Endothelial cell of umbilical vein (primary cell): ENCODE results near the gene HSBP1. TPM values are rescaled to one million over a fixed set of nuclear protein-coding genes. Genes with fewer than 3 reads are reported as not detected.

Experiments
- BruUV-seq: library from RNA; stranded (reverse); fragments of 400-500 nt; replicated peaks from 2 replicates; lab custom pipeline; 2021; lab: Mats Ljungman, UMichigan
- CTCF ChIA-PET: fragments of 300-600, 350-600 bp; sonication (Branson Sonifier 250); formaldehyde crosslinking; loops from one replicate; lab custom pipeline; 2021; ENCODE audit warnings: antibody characterized with exemption, inconsistent platforms; lab: Charles Lee
- POLR2A ChIA-PET: fragments of 300-600, 350-600 bp; sonication (Branson Sonifier 250); formaldehyde crosslinking; loops from one replicate; lab custom pipeline; 2021; ENCODE audit warnings: antibody characterized with exemption, inconsistent platforms; lab: Charles Lee
- DNase-seq: peaks from one replicate; pipeline ENCODE4 v3.0.0-alpha.2; 2011; ENCODE audit warnings: low read depth, low spot score
- FAIRE-seq: peaks from 2 replicates; lab custom pipeline; 2011; peaks lifted over from hg19 to GRCh38; lab: Jason Lieb, UNC
- H2AFZ ChIP-seq: 2 replicates; pipeline ENCODE4 v1.6.0; 2012; ENCODE audit warnings: low read depth, low read length, control low read depth, inconsistent platforms
- H3K27ac ChIP-seq: 2 replicates; pipeline ENCODE4 v1.5.1; 2011; ENCODE audit warnings: low read depth, mild to moderate bottlenecking, control low read depth, low read length, moderate library complexity; ENCODE audit not compliant: insufficient read depth
- H3K27me3 ChIP-seq, 2 experiments: 2 replicates each; pipeline versions ENCODE4 v1.6.0 to v1.6.1; 2011; ENCODE audit warnings: low read length in 2 of 2, mixed read lengths in 1 of 2; ENCODE audit not compliant: control insufficient read depth in 2 of 2, insufficient read depth in 2 of 2
- H3K36me3 ChIP-seq, 2 experiments: 2 replicates in 1 of 2; 3 replicates in 1 of 2; pipeline ENCODE4 v1.5.1; 2011; ENCODE audit warnings: low read length in 2 of 2, mild to moderate bottlenecking in 1 of 2, moderate library complexity in 1 of 2; ENCODE audit not compliant: control insufficient read depth in 2 of 2, insufficient read depth in 2 of 2; ENCODE audit errors: extremely low read depth in 1 of 2
- H3K4me1 ChIP-seq: 3 replicates; pipeline ENCODE4 v1.5.1; 2011; ENCODE audit warnings: mild to moderate bottlenecking, low read length; ENCODE audit not compliant: control insufficient read depth, insufficient read depth; ENCODE audit errors: extremely low read depth
- H3K4me2 ChIP-seq: 2 replicates; pipeline ENCODE4 v1.6.1; 2011; ENCODE audit warnings: low read length, control low read depth, mixed read lengths; ENCODE audit not compliant: insufficient read depth
- H3K4me3 ChIP-seq, 3 experiments: fragments of 200-600 bp in 1 of 3; sonication (generic), shearing (Covaris generic) in 1 of 3; replicated peaks in 1 of 3; 2 replicates each; pipeline ENCODE4 v1.5.1; 2011 to 2016; ENCODE audit warnings: control low read depth in 3 of 3, low read length in 3 of 3, mild to moderate bottlenecking in 2 of 3, inconsistent platforms in 1 of 3, low read depth in 1 of 3, moderate library complexity in 1 of 3; ENCODE audit not compliant: insufficient read depth in 1 of 3
- H3K79me2 ChIP-seq: 2 replicates; pipeline ENCODE4 v1.6.0; 2012; ENCODE audit warnings: low read length, inconsistent platforms; ENCODE audit not compliant: control insufficient read depth, insufficient read depth
- H3K9ac ChIP-seq: replicated peaks from 2 replicates; pipeline ENCODE3; 2011; ENCODE audit warnings: low read length, control low read depth; ENCODE audit not compliant: insufficient read depth; ENCODE audit errors: extremely low read depth
- H3K9me1 ChIP-seq: replicated peaks from 3 replicates; pipeline ENCODE4 v1.6.0; 2011; ENCODE audit warnings: mild to moderate bottlenecking, low read length; ENCODE audit not compliant: control insufficient read depth, insufficient read depth; ENCODE audit errors: extremely low read depth
- H3K9me3 ChIP-seq: replicated peaks from 2 replicates; pipeline ENCODE4 v1.5.1; 2012; ENCODE audit warnings: low read length, inconsistent platforms; ENCODE audit not compliant: control insufficient read depth, insufficient read depth
- H4K20me1 ChIP-seq: replicated peaks from 2 replicates; pipeline ENCODE3; 2011; ENCODE audit warnings: mild to moderate bottlenecking, low read length; ENCODE audit not compliant: control insufficient read depth, insufficient read depth; ENCODE audit errors: extremely low read depth
- EZH2 ChIP-seq: IDR thresholded peaks from 2 replicates; pipeline ENCODE4 v1.6.1; 2012; ENCODE audit warnings: borderline replicate concordance, low read depth, mild to moderate bottlenecking, moderate library complexity, low read length, inconsistent platforms; ENCODE audit not compliant: severe bottlenecking
- FOS ChIP-seq: IDR thresholded peaks from 2 replicates; pipeline ENCODE4 v1.6.1; 2011; ENCODE audit warnings: mild to moderate bottlenecking, low read length, moderate library complexity, borderline replicate concordance; ENCODE audit not compliant: insufficient read depth
- GATA2 ChIP-seq: IDR thresholded peaks from 2 replicates; pipeline ENCODE4 v1.7.0; 2011; ENCODE audit warnings: low read depth, mild to moderate bottlenecking, moderate library complexity, mixed read lengths, low read length; ENCODE audit not compliant: insufficient read length, insufficient read depth
- JUN ChIP-seq: IDR thresholded peaks from 2 replicates; pipeline ENCODE4 v1.6.1; 2011; ENCODE audit warnings: borderline replicate concordance, low read depth; ENCODE audit not compliant: insufficient read length, insufficient read depth
- MAX ChIP-seq: IDR thresholded peaks from 2 replicates; pipeline ENCODE4 v1.6.1; 2011; ENCODE audit not compliant: insufficient read depth, insufficient read length
- MYC ChIP-seq: IDR thresholded peaks from one replicate; pipeline ENCODE4 v1.6.1; 2011; ENCODE audit warnings: mild to moderate bottlenecking, low read depth, low read length
- POLR2A ChIP-seq: IDR thresholded peaks from 2 replicates; pipeline ENCODE4 v1.6.1; 2012; ENCODE audit warnings: low read depth, mild to moderate bottlenecking, control low read depth, low read length
- POLR2AphosphoS5 ChIP-seq: IDR thresholded peaks from 2 replicates; pipeline ENCODE4 v1.6.1; 2012; ENCODE audit warnings: low read depth, mild to moderate bottlenecking, control low read depth, low read length, moderate library complexity; ENCODE audit not compliant: insufficient read depth
- dilution Hi-C: fragments of 300-500 bp; cut with MboI; formaldehyde crosslinking; loops from one replicate; pipeline ENCODE4 v1.15.0; 2019; ENCODE audit warnings: low sequenced_read_pairs; ENCODE audit not compliant: extremely low pct_ligation_motif_present
- intact Hi-C: fragments of 100-400 bp; cut with micrococcal nuclease; formaldehyde crosslinking; loops from one replicate; pipeline ENCODE4 v1.10.0; 2022
- polyA plus RNA-seq, 4 experiments: library from polyadenylated mRNA; depleted of rRNA in 3 of 4; stranded (reverse) in 3 of 4; unstranded in 1 of 4; fragments of >200 nt; gene quantifications; 2 replicates each; pipeline versions ENCODE4 v1.2.1 to v1.2.3, GENCODE V29; 2011 to 2012; ENCODE audit warnings: missing spikeins in 1 of 4
- total RNA-seq: library from RNA; stranded (reverse); gene quantifications from 2 replicates; pipeline ENCODE4 v1.2.3, GENCODE V29; 2021
- TF ChIP-seq, protein P1 (sequence below), 2 donors: IDR thresholded peaks; 1 replicate in 1 of 2; 2 replicates in 1 of 2; pipeline ENCODE4 v1.5.1; 2011; ENCODE audit warnings: low read length in 2 of 2, mild to moderate bottlenecking in 2 of 2, moderate library complexity in 2 of 2, control low read depth in 1 of 2, inconsistent platforms in 1 of 2, low read depth in 1 of 2; ENCODE audit not compliant: insufficient read depth in 1 of 2; ENCODE audit errors: extremely low read depth in 1 of 2

The HSBP1 gene
- total and polyA plus RNA-seq, 2 donors (not counting 3 experiments of a cell fraction or from before 2014, with no cell fraction given): 40.8 to 136 TPM

DNA sequence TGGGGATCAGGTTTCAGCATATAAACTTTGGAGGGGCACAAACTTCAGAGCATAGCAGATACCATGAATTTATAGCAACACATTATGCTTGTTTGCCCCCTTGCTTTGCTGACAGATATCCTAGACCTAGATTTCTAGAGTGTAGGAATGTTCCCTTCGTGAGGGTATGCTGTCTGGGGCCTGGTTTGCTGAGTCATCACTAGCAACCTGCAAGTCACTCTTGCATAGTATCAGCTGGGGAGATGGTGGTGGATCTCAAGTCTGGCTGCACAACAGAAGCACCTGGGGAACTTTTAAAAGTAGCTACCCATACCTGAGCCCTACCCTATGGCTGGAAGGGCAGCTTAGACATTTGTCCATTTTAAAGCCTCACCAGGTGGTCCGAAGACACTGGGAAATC lies 22.3 kb upstream of the HSBP1 start:
- no peaks in the 10 kb centered on the region for H3K9me1 ChIP-seq
- intact Hi-C loops (no loop called here), dilution Hi-C loops (no loop called here)
- BruUV-seq: no TSS peak
- ChIA-PET POLR2A (no interaction called here), CTCF (no interaction called here)
- H3K79me2 ChIP-seq: no peaks in the 10 kb centered on the region
- no peaks in the 10 kb centered on the region for H3K9me3 ChIP-seq
- TF ChIP-seq FOS: no peak
- no peak for TF ChIP-seq GATA2
- TF ChIP-seq EZH2: no peak
- no peak for TF ChIP-seq POLR2A
- TF ChIP-seq MYC: no peak
- TF ChIP-seq, protein P1, sequence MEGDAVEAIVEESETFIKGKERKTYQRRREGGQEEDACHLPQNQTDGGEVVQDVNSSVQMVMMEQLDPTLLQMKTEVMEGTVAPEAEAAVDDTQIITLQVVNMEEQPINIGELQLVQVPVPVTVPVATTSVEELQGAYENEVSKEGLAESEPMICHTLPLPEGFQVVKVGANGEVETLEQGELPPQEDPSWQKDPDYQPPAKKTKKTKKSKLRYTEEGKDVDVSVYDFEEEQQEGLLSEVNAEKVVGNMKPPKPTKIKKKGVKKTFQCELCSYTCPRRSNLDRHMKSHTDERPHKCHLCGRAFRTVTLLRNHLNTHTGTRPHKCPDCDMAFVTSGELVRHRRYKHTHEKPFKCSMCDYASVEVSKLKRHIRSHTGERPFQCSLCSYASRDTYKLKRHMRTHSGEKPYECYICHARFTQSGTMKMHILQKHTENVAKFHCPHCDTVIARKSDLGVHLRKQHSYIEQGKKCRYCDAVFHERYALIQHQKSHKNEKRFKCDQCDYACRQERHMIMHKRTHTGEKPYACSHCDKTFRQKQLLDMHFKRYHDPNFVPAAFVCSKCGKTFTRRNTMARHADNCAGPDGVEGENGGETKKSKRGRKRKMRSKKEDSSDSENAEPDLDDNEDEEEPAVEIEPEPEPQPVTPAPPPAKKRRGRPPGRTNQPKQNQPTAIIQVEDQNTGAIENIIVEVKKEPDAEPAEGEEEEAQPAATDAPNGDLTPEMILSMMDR (IDR thresholded peaks at IDR 0.05; ENCODE audit: extremely low read depth in 1 of 2, insufficient read depth in 1 of 2, low read depth in 1 of 2, low read length in 2 of 2): no peak
- TF ChIP-seq POLR2AphosphoS5: no peak
- TF ChIP-seq JUN: no peak
- TF ChIP-seq MAX: no peak
- H2AFZ ChIP-seq: no peak overlapping the region
- no peak for DNase-seq
- H3K4me1 ChIP-seq: no peaks in the 10 kb centered on the region
- no peaks in the 10 kb centered on the region for H3K27me3 ChIP-seq
- FAIRE-seq: no peak
- H3K36me3 ChIP-seq: no peaks in the 10 kb centered on the region
- no peak overlapping the region for H3K27ac ChIP-seq
- H4K20me1 ChIP-seq: no peaks in the 10 kb centered on the region
- no peak overlapping the region for H3K4me2 ChIP-seq
- H3K9ac ChIP-seq: no peak overlapping the region
- H3K4me3 ChIP-seq: no peak overlapping the region
